SKM-1 treated with dmso at 0.1 percent for 144 hours (cell line): Measurements from ENCODE around the gene LRP1B.

ENCODE experiments used
- DNase-seq: peaks from one replicate; lab custom pipeline; 2025; ENCODE audit not compliant: unreplicated experiment; lab: John Stamatoyannopoulos, UW

LRP1B gene

GRCh38 chr2:140869925-140870324 is 1260.9 kb downstream of the LRP1B start:
- no peak for DNase-seq

GRCh38 chr2:140869107-140869506 is 1261.7 kb downstream of the LRP1B start:
- no peak for DNase-seq

- DNase-seq, result no peak
These were observed 1265.0 kb downstream of the LRP1B start for GRCh38 chr2:140865837-140866236.

- peak; percentile 28 for DNase-seq
These were observed 1267.1 kb downstream of the LRP1B start for GRCh38 chr2:140863713-140864112.

- DNase-seq, result no peak
These were observed 1268.6 kb downstream of the LRP1B start for GRCh38 chr2:140862181-140862580.

GRCh38 chr2:140861666-140862065 is 1269.2 kb downstream of the LRP1B start:
- no peak for DNase-seq

- no peak for DNase-seq
These were observed 1275.3 kb downstream of the LRP1B start for GRCh38 chr2:140855471-140855870.

GRCh38 chr2:140851258-140851981 is 1279.4 kb downstream of the LRP1B start:
- no peak for DNase-seq

GRCh38 chr2:140843186-140843585 is 1287.6 kb downstream of the LRP1B start:
- DNase-seq, result no peak

- no peak for DNase-seq
These were observed 1288.7 kb downstream of the LRP1B start for GRCh38 chr2:140842110-140842509.

- DNase-seq, result no peak
These were observed 1289.7 kb downstream of the LRP1B start for GRCh38 chr2:140841141-140841540.

GRCh38 chr2:140836826-140837225 is 1294.0 kb downstream of the LRP1B start:
- DNase-seq, result no peak

- no peak for DNase-seq
These were observed 1295.7 kb downstream of the LRP1B start for GRCh38 chr2:140835079-140835478.

GRCh38 chr2:140814141-140814540 is 1316.7 kb downstream of the LRP1B start:
- DNase-seq, result no peak

- peak; percentile 19 for DNase-seq
These were observed 1322.0 kb downstream of the LRP1B start for GRCh38 chr2:140808820-140809219.

- DNase-seq, result no peak
These were observed 1322.6 kb downstream of the LRP1B start for GRCh38 chr2:140808211-140808610.

GRCh38 chr2:140804700-140805260 is 1326.0 kb downstream of the LRP1B start:
- DNase-seq, result no peak

GRCh38 chr2:140801311-140801710 is 1329.5 kb downstream of the LRP1B start:
- no peak for DNase-seq

GRCh38 chr2:140797718-140798117 is 1333.1 kb downstream of the LRP1B start:
- no peak for DNase-seq

GRCh38 chr2:140791802-140792201 is 1339.0 kb downstream of the LRP1B start:
- DNase-seq, result no peak

GRCh38 chr2:140786585-140786984 is 1344.2 kb downstream of the LRP1B start:
- no peak for DNase-seq

- DNase-seq, result no peak
These were observed 1355.4 kb downstream of the LRP1B start for GRCh38 chr2:140775411-140775810.

- no peak for DNase-seq
These were observed 1360.2 kb downstream of the LRP1B start for GRCh38 chr2:140770645-140771044.
